HCEC 1CT (cell line): ENCODE results near the gene NGDN.
"Not testable (repeated sequence)": the region's sequence is repeated elsewhere in the genome, so short reads cannot be mapped to it uniquely, and the experiment has no call there.

Experiments used
- DNase-seq: peaks from one replicate; pipeline ENCODE4 v3.0.0-alpha.2; 2017

The NGDN gene

GRCh38 chr14:23439107-23439835, 30.2 kb upstream of the NGDN start:
- no peak for DNase-seq

- no peak for DNase-seq
Measured at GRCh38 chr14:23441076-23441475, 28.4 kb upstream of the NGDN start.

- DNase-seq, result no peak
Measured at GRCh38 chr14:23442721-23443356, 26.7 kb upstream of the NGDN start.

- DNase-seq, result no peak
Measured at GRCh38 chr14:23443411-23443812, 26.1 kb upstream of the NGDN start.

- no peak for DNase-seq
Measured at GRCh38 chr14:23443881-23444280, 25.6 kb upstream of the NGDN start.

GRCh38 chr14:23444314-23444713, 25.2 kb upstream of the NGDN start:
- DNase-seq, result no peak

- no peak for DNase-seq
Measured at GRCh38 chr14:23445773-23446172, 23.7 kb upstream of the NGDN start.

- no peak for DNase-seq
Measured at GRCh38 chr14:23446291-23446851, 23.1 kb upstream of the NGDN start.

GRCh38 chr14:23447361-23448350, 21.8 kb upstream of the NGDN start:
- no peak for DNase-seq

- DNase-seq, result no peak
Measured at GRCh38 chr14:23449314-23449713, 20.2 kb upstream of the NGDN start.

- no peak for DNase-seq
Measured at GRCh38 chr14:23450379-23450778, 19.1 kb upstream of the NGDN start.

GRCh38 chr14:23452237-23452636, 17.3 kb upstream of the NGDN start:
- DNase-seq, result no peak

GRCh38 chr14:23454445-23454856, 15.1 kb upstream of the NGDN start:
- no peak for DNase-seq

- not testable (repeated sequence) for DNase-seq
Measured at GRCh38 chr14:23456883-23457586, 12.5 kb upstream of the NGDN start.

GRCh38 chr14:23457587-23458445, 11.7 kb upstream of the NGDN start:
- DNase-seq, result no peak

GRCh38 chr14:23460960-23461359, 8.5 kb upstream of the NGDN start:
- no peak for DNase-seq

- no peak for DNase-seq
Measured at GRCh38 chr14:23464700-23465099, 4.8 kb upstream of the NGDN start.

GRCh38 chr14:23465261-23465660, 4.2 kb upstream of the NGDN start:
- no peak for DNase-seq

GRCh38 chr14:23468704-23469126, 788 bp upstream of the NGDN start:
- no peak for DNase-seq

GRCh38 chr14:23469906-23470403, 452 bp downstream of the NGDN start:
- DNase-seq, result no peak

- no peak for DNase-seq
Measured at GRCh38 chr14:23470947-23471346, 1.4 kb downstream of the NGDN start.
